NOMO-1 treated with dmso at 0.1 percent for 144 hours (cell line): ENCODE measurements around the gene STK24.

Source experiments
- DNase-seq: peaks from one replicate; lab custom pipeline; 2025; ENCODE audit not compliant: unreplicated experiment; lab: John Stamatoyannopoulos, UW

Gene STK24

GRCh38 chr13:98535501-98536354, 41.2 kb downstream of the STK24 start:
- no peak for DNase-seq

DNA sequence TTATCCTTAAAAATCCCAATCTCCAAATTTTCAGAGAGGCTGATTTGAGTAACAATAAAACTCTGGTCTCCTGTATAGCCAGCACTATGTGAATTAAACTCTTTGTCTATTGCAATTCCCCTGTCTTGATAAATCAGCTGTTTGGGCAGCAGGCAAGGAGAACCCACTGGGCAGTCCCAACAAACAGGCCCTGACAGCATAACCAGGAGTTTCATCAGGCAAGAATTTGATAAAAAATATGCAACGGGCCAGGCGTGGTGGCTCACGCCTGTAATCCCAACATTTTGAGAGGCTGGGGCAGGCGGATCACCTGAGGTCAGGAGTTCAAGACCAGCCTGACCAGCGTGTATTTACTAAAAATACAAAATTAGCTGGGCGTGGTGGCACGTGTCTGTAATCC, 42.1 kb downstream of the STK24 start:
- DNase-seq: no peak

GRCh38 chr13:98533912-98534311, 43.0 kb downstream of the STK24 start:
- no peak for DNase-seq

DNA sequence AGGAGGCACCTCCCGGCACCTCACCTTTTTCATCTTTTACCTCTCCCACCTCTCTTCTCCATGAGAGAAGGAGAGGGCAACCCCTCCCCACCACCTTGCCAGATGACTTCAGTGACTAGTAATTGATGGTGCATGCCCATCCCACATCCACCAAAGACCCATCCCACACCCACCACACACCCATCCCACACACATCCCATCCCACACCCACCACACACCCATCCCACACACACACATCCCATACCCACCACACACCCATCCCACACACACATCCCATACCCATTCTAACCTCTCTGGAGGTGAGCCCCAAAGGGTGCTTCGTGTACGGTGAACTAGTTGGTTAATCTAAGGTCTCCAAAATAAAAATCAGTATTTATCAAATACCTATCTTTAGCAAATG, 44.7 kb downstream of the STK24 start:
- DNase-seq: no peak

- DNase-seq: no peak
These were observed 46.7 kb downstream of the STK24 start for GRCh38 chr13:98530217-98530616.

- DNase-seq: no peak
These were observed 47.7 kb downstream of the STK24 start for GRCh38 chr13:98529171-98529570.

- DNase-seq: no peak
These were observed 48.2 kb downstream of the STK24 start for GRCh38 chr13:98528663-98529064.

GRCh38 chr13:98527526-98527925, 49.4 kb downstream of the STK24 start:
- DNase-seq: no peak

DNA sequence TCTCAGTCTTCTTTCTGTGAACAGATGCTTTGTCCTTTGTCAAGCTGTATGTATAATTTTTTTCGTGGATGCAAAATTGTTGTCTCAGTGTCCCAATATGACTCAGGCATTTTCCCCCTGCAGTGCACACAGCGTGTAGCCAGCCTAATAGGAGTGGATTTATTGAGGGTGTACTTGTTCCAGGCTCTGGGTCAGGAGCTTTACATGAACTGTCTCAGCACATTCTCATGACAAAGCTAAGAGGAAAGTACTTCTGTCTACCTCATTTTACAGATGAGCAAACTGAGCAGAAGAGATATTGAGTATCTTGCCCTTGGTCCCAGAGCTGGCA, 50.8 kb downstream of the STK24 start:
- DNase-seq: no peak

GRCh38 chr13:98525456-98526181, 51.3 kb downstream of the STK24 start:
- no peak for DNase-seq

DNA sequence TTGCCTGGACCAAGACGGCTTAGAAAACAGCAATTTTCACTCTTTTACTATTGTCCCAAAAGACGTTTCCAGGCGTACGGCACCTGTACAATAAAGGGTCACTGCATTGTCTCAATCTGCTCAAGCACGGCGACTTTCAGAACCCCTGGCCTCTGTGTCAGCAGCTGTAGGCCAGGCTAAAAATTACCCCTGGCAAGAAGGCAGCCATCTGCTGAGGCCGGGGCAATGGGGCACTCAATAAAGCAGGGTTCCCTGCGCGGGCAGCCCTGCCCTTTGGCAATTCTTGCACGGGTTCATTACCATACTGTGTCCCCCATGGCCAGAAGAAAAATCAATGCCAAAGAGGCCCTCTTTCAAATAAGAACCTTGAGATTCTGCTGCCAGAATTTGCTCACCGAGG, 52.1 kb downstream of the STK24 start:
- DNase-seq: no peak

DNA sequence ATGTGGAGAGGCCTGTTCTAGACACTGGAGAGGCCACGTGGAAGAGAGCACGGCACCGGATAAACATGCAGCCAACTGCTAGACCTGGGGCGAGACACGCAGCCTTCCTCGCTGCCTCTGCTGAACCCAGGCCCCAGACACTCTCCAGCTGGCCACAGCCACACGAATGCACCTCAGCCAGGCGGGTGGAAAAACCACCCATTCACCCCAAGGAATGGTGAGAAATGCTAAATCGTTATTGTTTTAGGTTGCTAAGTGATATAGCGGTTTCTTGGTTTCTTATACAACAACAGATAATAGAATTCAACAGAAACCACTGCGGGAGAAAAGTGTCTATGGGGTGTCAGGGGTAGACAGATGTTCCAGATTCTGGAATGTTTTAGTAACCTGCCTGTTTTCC, 52.5 kb downstream of the STK24 start:
- DNase-seq: no peak

DNA sequence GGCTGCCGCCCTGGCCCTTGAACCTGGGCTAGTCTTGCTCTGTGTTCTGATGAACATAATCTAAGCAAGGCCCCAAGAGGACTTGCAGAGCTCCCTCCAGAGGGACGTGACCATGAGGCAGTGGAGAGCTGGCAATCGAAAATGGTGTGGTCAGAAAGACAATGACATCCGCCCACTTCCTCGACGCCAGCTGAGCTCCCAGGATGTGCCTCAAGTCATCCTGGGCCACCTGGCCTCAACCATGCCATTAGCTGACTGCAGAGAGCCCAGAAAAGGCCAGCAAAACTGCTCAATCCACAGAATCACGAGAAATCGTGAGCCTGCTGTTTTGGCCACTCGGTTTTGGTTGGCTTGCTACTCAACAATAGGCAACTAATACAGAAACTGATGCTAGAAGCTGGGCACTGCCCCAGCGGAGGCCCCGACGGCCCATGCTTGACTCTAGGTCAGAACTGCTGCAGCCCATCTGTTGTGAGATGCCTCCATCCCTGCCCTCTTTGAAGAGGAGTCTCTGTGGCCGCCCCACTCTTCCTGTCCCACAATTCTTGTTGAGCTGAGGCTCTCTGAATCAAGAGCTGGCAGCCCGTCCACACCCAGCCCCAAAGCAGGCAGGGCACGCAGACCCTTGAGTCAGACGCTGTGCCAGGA, 53.3 kb downstream of the STK24 start:
- no peak for DNase-seq

GRCh38 chr13:98522371-98522770, 54.5 kb downstream of the STK24 start:
- DNase-seq: no peak

DNA sequence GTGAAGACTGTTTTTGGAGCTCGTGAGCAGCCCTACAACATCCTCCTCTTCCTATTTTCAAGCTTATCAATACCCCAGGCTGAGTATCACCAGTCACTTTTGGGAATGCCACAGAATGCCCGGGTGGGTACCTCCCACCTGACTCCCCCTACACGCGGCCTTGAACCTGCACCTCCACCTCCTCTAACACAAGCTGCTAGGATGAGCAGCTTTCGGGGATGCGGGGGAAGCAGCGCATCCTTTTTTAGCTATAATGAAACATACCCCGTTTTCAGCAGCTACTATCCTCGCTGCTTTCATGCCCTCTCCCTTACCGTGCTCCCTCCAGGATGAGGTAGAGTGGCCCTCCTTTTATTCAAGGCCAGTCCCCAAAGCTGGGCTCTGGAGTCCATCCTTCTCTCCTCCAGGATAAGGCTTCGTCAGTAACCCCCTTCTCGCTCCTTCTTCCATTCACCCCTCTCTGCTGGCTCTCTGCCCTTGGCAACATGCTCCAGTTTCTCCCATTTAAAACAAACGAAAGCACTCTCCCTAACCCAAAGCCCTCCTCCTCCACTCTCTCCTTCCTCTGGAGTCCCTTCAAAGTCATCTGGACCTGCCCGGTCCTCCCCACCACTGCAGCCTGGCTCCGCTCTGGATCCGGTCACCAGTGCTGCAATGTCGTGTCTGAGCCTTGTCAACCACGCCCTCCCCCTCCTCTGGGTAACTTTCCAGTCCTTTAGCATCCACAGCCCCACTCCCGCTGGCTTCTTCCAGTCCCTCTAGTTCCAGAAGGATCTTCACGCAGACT, 55.3 kb downstream of the STK24 start:
- no peak for DNase-seq

GRCh38 chr13:98520674-98521449, 56.0 kb downstream of the STK24 start:
- no peak for DNase-seq

DNA sequence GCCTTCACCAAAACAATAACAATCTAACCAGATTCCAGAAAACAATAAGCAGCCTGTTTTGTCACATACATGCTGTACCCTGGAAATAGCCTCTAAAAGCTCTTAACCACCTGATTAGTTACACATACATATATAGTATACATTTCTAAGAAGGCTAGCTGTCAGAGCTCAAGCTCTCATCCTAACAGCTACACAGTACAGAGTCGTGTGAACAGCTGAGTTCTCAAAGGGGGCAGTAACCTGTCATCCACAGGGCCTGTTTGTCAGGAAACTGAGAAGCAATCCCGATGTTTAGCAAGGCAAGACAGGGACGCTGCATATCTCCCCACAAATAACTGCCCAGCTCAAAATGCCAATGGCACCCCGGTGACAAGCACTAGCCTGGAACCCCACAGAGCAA, 56.9 kb downstream of the STK24 start:
- DNase-seq: no peak

GRCh38 chr13:98517576-98518310, 59.2 kb downstream of the STK24 start:
- DNase-seq: no peak

DNA sequence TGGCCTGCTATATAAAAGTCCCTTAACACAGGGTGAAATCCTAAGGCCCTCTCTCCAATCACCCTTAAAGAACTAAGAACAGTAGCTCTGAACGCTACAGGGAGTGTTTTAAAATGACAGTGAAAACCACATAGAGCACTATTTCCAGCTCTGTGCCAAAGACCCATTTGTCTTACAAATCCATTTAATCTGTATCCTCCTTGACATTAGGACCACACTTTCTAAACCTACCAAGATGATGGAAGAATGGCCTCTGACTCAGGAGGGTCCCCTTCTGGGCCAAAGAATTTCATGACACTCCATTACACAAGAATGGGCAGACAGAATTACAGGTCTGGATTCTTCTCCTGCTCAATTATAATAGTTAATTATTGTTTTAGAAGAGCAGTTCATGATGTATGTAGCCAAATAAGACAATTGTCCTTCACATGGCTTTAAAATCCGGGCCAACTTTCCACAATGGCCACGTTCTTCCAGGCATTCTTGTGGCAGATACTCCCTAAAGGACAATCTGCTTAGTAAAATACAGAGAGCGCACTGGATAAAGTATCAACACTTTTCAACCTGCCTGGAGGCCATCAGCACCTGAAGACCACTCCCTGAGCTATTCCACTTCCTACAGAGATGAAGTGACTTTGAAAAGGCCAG, 61.0 kb downstream of the STK24 start:
- no peak for DNase-seq
